GM18502 (cell line): ENCODE data around the gene KRTAP24-1.

Experiments
- ATAC-seq: cut with Tn5 transposase; IDR thresholded peaks from one replicate; pipeline ENCODE4 v1.9.1; 2021; ENCODE audit warnings: mild to moderate bottlenecking; ENCODE audit not compliant: unreplicated experiment, poor library complexity

KRTAP24-1 gene

GRCh38 chr21:30282850-30283249, at the start of gene KRTAP24-1:
Gene KRTAP24-1, minus strand, starts transcription at chr21:30282950. Its CDS starts 18 bp downstream, at chr21:30282932.
- ATAC-seq: no peak

DNA sequence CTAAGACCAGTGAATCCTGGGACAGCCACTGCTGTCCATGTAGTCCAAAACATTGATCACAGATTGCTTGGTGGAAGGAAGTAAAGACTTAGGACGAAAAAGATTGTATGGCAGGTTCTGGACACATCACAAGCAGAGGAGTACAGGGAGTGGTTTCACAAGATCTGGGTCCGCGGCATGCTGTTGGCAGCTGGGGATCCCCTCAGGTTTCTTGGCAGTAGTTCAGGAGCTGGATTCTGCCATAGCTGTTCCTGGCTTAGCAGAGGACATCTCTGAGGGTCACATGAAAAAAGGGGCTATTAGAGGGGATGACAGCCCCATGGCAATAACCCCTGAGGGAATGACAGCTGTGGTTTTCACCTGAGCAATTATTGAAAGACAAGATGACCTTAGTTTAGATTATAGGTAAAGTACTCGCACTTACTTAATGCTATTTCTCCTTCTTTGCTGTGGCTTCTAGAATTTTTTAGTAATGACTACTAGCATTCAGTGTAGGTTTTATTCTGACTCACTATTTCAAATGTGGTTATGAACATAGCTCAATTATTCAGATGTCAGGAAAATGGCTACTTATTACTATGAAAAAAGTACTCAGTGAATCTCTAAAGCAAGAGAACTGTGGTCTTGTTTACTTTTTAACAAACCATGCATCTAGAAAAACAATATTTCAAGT, 46.6 kb upstream of the KRTAP24-1 start:
- no peak for ATAC-seq

DNA sequence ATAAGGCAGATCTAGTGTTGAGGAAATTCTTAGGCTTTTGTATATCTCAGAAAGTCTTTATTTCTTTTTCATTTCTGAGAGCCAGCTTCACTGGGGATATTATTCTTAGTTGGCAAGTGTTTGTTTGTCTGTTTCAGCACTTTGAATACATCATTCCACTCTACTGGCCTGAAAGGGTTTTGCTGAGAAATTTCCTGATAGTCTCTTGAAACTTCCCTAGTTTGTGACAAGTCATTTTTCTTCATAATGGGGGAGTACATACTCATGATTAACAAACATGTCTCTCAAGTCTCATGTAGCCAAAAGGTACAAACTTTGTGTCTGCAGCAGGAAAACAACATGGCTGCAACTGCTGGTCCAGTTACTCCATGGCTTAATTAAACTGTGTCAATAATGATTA, 43.6 kb upstream of the KRTAP24-1 start:
- no peak for ATAC-seq

DNA sequence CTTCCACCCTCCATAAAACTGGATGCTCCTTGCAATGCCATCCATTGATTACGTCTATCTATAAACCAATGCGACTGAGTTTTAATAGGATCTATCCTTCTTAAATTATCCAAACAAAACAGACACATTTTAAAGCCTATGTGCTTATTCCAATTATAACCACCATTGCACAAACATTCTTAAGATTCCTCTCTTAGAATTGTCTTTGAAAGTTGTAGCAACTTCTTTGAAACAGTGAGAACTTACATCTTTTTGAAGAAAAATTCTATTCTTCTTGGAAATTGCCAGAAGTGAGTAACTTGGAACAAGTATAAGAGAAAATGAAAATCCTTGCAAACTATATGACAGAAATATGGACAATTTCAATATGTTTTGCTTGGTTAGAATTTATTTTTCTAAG, 37.5 kb upstream of the KRTAP24-1 start, which contains the start of gene KRTAP26-1:
Gene KRTAP26-1 (minus strand): TSS at position 101 of the 400 bp plus-strand sequence. CDS start 280 bp downstream, outside the sequence.
- no peak for ATAC-seq

DNA sequence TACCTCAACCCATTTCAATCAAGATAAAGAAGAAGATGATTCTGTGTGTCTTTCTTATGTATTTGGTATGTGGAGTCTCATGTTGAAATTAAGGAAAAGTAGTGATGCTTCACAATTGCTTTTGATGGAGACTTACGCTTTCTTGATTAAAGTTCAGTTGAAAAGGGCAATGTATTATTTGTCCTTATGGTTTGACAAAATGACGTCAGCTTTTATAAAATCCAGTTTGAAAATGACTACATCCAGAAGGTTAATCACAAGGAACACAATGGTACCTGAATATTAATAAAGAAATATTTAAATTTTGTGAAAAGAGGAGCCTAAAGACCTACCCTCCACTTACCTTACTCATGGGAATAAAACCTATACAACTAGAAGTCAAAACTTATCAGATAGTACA, 33.0 kb upstream of the KRTAP24-1 start:
- ATAC-seq: no peak

DNA sequence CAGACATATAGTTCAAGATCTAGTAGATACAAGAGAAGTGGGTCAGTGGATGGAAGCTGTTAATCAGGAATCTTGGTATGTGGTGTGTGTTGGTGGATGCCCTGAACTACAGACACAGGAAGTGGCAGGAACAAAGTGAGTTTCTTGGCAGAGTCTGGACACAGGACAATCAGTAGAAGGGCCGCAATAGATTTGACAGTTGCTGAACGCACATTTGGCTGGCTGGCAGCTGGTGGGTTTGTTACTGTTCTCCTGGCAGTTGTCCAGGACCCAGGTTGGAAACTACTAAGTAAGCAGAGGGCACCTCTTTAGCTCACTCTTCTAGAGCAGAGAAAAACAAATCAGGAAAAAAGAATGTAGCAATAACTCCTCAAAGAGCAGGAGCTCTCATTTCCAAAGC, 24.1 kb upstream of the KRTAP24-1 start:
- ATAC-seq: no peak

GRCh38 chr21:30305136-30305535, 22.4 kb upstream of the KRTAP24-1 start:
- no peak for ATAC-seq

DNA sequence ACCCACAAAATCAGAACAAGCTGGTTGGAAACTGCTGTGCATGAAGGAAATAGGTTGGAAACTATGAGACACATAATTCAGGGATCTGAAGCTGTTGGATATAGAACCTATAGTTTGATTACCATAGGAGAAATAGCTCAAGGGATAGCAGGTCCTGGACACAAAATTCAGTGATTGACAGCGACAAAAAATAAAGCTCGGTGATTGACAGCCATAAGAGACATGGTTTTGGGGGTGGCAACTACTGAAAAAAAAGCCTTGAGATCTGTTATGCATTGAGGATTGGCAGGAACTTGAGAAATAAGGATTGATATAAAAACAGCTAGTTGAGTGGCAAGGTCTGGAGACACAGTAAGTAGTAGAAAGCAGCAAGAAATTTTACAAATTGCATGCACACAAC, 6.5 kb upstream of the KRTAP24-1 start, which contains the start of gene KRTAP25-1:
Gene KRTAP25-1 (minus strand): TSS at position 300 of the 400 bp plus-strand sequence. CDS start 24 bp downstream, at position 276.
- ATAC-seq: no peak

DNA sequence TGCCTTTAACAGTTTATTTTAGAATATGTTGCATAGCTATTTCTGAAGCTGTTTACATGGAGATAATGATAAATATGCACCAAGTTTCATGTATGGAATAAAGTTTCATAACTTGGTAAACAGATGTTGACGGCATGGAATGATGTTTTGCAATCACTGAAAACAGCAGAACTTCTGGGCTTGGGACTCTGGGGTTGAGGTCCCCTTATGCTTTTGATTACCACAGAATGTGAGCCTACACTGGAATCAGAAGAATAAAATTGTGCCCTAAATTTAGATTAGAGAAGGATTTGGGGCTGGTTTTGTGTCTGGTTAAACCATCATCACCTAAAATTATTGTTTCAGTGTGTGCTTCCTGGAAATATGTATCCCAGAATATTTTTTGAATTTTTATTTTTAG, 11.1 kb downstream of the KRTAP24-1 start:
- ATAC-seq: no peak

GRCh38 chr21:30271156-30271555, 11.6 kb downstream of the KRTAP24-1 start:
- no peak for ATAC-seq

- no peak for ATAC-seq
Observed at GRCh38 chr21:30269803-30270530, 12.8 kb downstream of the KRTAP24-1 start.

DNA sequence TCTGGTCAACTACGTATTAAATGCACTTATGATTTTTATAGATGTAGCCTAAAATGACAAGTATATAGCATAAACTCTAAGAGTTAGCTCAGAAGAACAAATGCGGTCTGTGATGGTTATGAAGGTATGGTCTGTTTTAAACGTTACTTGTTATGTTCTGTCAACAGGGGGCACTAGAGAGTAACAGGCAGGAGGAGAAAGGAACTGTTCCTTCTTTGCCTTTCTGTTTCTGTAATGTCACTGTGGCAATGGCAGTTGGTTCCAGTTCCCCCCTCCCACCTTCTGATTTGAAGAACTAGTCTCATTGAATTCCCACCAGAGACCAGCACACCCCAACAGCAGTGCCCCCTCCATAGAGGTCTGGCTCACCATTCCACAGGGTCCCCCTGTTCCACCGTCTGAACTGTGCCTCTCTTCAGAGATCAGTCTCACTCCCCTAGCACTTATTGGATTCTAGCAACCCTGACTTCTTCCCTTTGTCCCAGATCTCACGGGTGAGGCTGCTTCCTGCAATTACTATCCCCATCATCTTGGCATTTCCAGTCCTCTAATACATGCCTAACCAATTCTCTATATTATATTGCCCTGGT, 14.0 kb downstream of the KRTAP24-1 start:
- ATAC-seq: no peak

GRCh38 chr21:30257773-30258172, 25.0 kb downstream of the KRTAP24-1 start:
- no peak for ATAC-seq

DNA sequence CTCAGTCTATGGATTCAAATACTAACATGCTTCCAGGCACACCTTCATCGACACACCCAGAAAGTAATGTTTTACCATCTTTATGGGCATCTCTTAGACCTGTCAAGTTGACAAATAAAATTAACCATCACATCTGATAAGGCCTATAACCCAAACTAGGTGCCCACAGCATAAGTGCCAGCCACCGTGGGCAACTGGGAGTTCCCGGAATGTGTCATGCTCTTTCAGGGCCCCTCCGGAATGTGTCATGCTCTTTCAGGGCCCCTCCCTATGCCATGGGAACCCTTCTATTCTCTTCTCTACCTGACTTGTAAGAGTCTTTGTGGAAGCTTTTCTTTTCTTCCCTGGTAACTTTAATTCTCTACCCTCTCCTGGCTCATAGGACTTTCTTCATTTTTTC, 26.6 kb downstream of the KRTAP24-1 start:
- no peak for ATAC-seq

DNA sequence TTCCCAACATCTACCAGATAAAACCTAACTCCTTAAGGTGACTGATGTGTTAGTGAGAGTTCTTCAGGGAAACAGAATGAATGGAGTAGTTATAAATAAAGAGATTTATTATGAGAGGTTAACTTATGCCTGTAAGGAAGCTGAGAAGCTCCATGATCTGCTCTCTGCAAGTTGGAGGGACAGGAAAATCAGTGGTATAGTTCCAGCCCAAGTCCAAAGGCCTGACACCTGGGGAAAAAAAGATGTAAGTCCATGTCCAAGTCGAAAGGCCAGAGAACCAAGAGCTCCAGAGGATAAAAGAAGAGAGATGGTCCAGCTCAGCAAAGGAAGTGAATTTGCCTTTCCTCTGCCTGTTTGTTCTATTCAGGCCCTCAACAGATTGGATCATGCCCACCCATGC, 27.1 kb downstream of the KRTAP24-1 start:
- ATAC-seq: no peak

DNA sequence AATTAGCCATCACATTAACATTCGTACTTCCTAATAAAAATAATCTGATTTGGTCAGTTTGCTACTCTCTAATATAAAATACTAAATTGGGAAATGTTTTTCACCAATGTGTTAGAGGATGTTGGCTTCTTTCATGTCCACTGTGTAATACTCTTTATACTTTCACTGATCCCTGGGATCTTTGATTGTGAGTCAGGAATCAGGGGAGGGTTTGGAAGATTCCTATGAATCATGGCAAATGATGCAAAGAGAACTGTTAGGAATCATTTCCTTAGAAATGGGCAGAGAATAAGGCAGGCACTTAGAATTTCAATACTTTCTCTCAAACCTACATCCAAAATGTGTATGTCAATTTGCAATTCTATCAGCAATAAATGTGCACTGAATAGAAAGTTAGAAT, 31.0 kb downstream of the KRTAP24-1 start:
- ATAC-seq: no peak

- ATAC-seq: no peak
Observed at GRCh38 chr21:30249936-30250335, 32.8 kb downstream of the KRTAP24-1 start.

DNA sequence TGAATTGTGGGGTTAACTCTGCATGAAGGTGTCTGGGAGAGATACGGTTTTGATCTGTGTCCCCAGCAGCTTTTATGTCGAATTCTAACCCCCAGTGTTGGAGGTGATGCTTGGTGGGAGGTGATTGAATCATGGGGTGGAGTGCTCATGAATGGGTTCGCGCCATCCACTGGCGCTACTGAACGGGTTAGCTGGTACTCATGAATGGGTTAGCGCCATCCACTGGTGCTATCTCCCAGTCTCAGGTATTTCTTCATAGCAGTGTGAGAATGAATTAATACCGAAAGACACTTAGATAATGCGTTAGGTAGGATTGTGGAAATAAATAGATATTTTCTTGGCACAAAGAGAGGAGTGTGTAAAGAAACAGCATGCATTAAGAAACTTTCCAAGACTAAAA, 33.9 kb downstream of the KRTAP24-1 start:
- ATAC-seq: no peak

- ATAC-seq: no peak
Observed at GRCh38 chr21:30245061-30245460, 37.7 kb downstream of the KRTAP24-1 start.

DNA sequence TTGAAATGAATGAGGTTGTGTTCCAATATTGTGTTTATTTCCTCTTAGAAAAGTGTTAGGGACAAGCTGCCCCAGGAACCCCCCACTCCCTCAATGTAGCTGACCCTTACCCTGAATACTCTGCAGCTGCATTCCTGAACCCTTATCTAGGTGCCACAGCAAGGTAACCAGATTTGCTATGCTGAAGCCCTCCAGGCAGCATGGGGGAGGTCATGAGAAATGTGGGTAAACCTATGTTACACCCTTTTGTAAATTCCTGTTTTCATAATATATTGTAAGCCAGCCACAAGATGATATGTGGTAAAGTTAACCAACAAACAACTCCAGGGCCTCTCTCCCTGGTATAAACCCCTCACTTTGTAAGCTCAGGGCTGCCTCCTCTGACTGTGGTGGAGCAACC, 39.1 kb downstream of the KRTAP24-1 start:
- no peak for ATAC-seq

GRCh38 chr21:30240661-30241060, 42.1 kb downstream of the KRTAP24-1 start:
- ATAC-seq: no peak
